ENCODE results near the gene GNPTAB. TPM values are rescaled to one million over a fixed set of nuclear protein-coding genes. Genes with fewer than 3 reads are reported as not detected.

Gene GNPTAB
- total RNA-seq, 1 donor from 2014 or later = 26.5 TPM

- no peaks in the 10 kb centered on the region for H3K36me3 ChIP-seq (ENCODE audit: control insufficient read depth, insufficient read depth, low read length)
- no peak for DNase-seq (ENCODE audit: low read depth)
- no peak overlapping the region for H3K4me3 ChIP-seq (ENCODE audit: low read depth, low read length)
- H3K27me3 ChIP-seq (ENCODE audit: control insufficient read depth, insufficient read depth, low read length) = no peaks in the 10 kb centered on the region
- no peak for TF ChIP-seq CTCF (IDR thresholded peaks at IDR 0.05; ENCODE audit: insufficient read depth, low read length, poor library complexity, severe bottlenecking)
These were observed 130.4 kb downstream of the GNPTAB start for GRCh38 chr12:101700299-101700820.

- no peaks in the 10 kb centered on the region for H3K27me3 ChIP-seq (ENCODE audit: control insufficient read depth, insufficient read depth, low read length)
- H3K36me3 ChIP-seq (ENCODE audit: control insufficient read depth, insufficient read depth, low read length) = no peaks in the 10 kb centered on the region
- no peak for DNase-seq (ENCODE audit: low read depth)
- peak overlapping the region; percentile 66 for H3K4me3 ChIP-seq (ENCODE audit: low read depth, low read length)
- peak; percentile 21 for TF ChIP-seq CTCF (IDR thresholded peaks at IDR 0.05; ENCODE audit: insufficient read depth, low read length, poor library complexity, severe bottlenecking)
These were observed 131.9 kb downstream of the GNPTAB start for GRCh38 chr12:101698800-101699347.

GRCh38 chr12:101697930-101698799 lies 132.6 kb downstream of the GNPTAB start:
- no peak for DNase-seq (ENCODE audit: low read depth)
- no peaks in the 10 kb centered on the region for H3K27me3 ChIP-seq (ENCODE audit: control insufficient read depth, insufficient read depth, low read length)
- no peaks in the 10 kb centered on the region for H3K36me3 ChIP-seq (ENCODE audit: control insufficient read depth, insufficient read depth, low read length)
- TF ChIP-seq CTCF (IDR thresholded peaks at IDR 0.05; ENCODE audit: insufficient read depth, low read length, poor library complexity, severe bottlenecking) = no peak
- peak overlapping the region; percentile 66 for H3K4me3 ChIP-seq (ENCODE audit: low read depth, low read length)

GRCh38 chr12:101697197-101697929 lies 133.4 kb downstream of the GNPTAB start, which contains the start of gene CHPT1:
CHPT1 (plus strand) TSS chr12:101697640; CDS start chr12:101697862, 222 bp downstream.
- Histone ChIP-seq H3K4me3 (ENCODE audit: low read depth, low read length) (peak within 1 kb of the TSS; percentile 66), H3K27me3 (ENCODE audit: control insufficient read depth, insufficient read depth, low read length) (no peaks in the 10 kb centered on the region), H3K36me3 (ENCODE audit: control insufficient read depth, insufficient read depth, low read length) (no peaks in the 10 kb centered on the region)
- DNase-seq (ENCODE audit: low read depth) = no peak
- no peak for TF ChIP-seq CTCF (IDR thresholded peaks at IDR 0.05; ENCODE audit: insufficient read depth, low read length, poor library complexity, severe bottlenecking)

- no peak for TF ChIP-seq CTCF (IDR thresholded peaks at IDR 0.05; ENCODE audit: insufficient read depth, low read length, poor library complexity, severe bottlenecking)
These were observed 134.2 kb downstream of the GNPTAB start for GRCh38 chr12:101696251-101697196.

More at GRCh38 chr12:101696251-101697196, 134.2 kb downstream of the GNPTAB start:
- Histone ChIP-seq H3K27me3 (ENCODE audit: control insufficient read depth, insufficient read depth, low read length) (no peaks in the 10 kb centered on the region), H3K4me3 (ENCODE audit: low read depth, low read length) (peak overlapping the region; percentile 66), H3K36me3 (ENCODE audit: control insufficient read depth, insufficient read depth, low read length) (no peaks in the 10 kb centered on the region)
- DNase-seq (ENCODE audit: low read depth) = no peak
